ENCODE data around the gene ATG4B. TPM values are rescaled to one million over a fixed set of nuclear protein-coding genes. Genes with fewer than 3 reads are reported as not detected.

Gene ATG4B
- total RNA-seq, 4 donors from 2014 or later: 58.5 to 129 (median 86.2) TPM

DNA sequence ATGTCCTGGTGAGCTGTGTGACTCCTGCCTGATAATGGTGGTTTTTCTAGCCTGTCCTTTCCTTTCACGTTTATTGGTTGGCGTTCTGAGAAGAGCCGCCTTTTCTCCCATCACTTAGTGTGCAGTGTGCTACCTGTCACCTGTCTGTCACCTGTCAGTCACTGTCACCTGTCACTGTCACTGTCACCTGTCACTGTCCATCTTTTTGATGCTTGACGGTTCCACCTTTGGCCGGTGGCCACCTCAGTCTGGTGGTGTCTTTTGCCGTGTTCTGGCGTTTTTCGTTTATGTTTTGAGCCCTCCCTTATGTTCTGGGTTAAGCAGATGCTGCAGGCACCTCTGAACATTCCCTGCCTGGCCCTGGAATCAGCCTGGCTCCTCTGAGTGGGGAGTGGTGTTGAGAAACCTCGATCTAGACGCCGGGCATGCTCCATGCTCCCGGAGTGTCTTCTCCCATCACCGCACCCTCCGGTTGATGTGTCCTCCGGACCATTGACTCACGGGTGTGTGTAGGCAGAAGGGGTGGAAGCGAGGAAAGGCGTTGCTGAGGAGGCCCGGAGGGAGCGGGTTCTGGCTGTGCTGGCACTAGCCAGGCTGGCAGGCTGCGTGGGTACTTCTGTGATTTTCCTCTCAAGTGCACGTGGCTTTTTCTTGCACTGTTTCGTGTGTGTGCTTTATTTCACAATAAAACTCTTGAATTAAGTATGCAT is 28.4 kb downstream of the ATG4B start:
- WGBS, 2 donors: 90 to 91% methylated on average over 23 of the region's 23 CpGs
- intact Hi-C loops (cut with DNase I): no loop called here
- no peaks in the 10 kb centered on the region for H3K27me3 ChIP-seq
- no peak overlapping the region for H3K27ac ChIP-seq
- peaks cover 32 to 45% of the 10 kb centered on the region in 2 donors for H3K36me3 ChIP-seq
- TF ChIP-seq, protein P1, sequence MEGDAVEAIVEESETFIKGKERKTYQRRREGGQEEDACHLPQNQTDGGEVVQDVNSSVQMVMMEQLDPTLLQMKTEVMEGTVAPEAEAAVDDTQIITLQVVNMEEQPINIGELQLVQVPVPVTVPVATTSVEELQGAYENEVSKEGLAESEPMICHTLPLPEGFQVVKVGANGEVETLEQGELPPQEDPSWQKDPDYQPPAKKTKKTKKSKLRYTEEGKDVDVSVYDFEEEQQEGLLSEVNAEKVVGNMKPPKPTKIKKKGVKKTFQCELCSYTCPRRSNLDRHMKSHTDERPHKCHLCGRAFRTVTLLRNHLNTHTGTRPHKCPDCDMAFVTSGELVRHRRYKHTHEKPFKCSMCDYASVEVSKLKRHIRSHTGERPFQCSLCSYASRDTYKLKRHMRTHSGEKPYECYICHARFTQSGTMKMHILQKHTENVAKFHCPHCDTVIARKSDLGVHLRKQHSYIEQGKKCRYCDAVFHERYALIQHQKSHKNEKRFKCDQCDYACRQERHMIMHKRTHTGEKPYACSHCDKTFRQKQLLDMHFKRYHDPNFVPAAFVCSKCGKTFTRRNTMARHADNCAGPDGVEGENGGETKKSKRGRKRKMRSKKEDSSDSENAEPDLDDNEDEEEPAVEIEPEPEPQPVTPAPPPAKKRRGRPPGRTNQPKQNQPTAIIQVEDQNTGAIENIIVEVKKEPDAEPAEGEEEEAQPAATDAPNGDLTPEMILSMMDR (IDR thresholded peaks at IDR 0.05): no peak
- TF ChIP-seq POLR2A (IDR thresholded peaks at IDR 0.05): no peak
- no peaks in the 10 kb centered on the region for H3K9me3 ChIP-seq
- no peaks in the 10 kb centered on the region for H3K4me1 ChIP-seq
- no peak for DNase-seq
- no peak overlapping the region for H3K4me3 ChIP-seq (replicated peaks in 1 of 3)

DNA sequence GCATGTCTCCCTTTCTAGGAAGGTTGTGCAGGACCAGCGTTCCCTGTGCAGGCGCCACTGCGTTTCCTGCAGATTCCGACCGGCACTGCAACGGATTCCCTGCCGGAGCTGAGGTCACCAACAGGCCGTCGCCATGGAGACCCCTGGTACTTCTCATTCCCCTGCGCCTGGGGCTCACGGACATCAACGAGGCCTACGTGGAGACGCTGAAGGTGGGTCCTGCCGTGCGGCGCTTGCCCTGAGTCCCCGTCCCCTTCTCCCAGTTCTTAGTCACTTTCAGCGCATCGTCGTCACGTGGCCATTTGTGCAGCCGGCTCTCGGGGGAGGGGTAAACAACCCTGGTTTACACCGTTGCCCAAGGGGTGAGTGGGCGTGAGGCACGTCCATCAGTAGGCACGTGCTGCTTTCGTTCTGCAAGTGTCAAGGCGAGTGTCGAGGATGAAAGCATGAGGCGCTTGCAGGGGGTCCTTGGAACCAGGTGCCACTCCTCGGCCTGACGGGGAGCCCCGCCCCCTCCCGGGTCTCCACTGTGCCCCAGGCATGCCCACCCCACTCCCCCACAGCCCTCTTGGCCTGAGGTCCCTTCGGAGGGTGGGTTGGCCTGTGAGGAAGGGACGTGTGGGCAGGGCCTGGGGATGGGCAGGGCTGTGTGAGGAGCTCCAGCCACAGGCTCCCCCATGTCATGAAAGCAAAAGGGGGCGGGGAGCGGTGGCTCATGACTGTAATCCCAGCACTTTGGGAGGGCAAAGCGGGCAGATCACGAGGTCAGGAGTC is 29.3 kb downstream of the ATG4B start:
- no peak overlapping the region for H3K27ac ChIP-seq
- intact Hi-C loops (cut with DNase I): no loop called here
- DNase-seq: no peak
- H3K27me3 ChIP-seq: no peaks in the 10 kb centered on the region
- WGBS, 2 donors: 75 to 79% methylated on average over 21 to 42 of the region's 42 CpGs
- peaks cover 35 to 45% of the 10 kb centered on the region in 2 donors for H3K36me3 ChIP-seq
- H3K4me3 ChIP-seq (replicated peaks in 1 of 3): no peak overlapping the region
- TF ChIP-seq, protein P1 (IDR thresholded peaks at IDR 0.05): no peak
- TF ChIP-seq POLR2A (IDR thresholded peaks at IDR 0.05): no peak
- no peaks in the 10 kb centered on the region for H3K4me1 ChIP-seq
- H3K9me3 ChIP-seq: no peaks in the 10 kb centered on the region

DNA sequence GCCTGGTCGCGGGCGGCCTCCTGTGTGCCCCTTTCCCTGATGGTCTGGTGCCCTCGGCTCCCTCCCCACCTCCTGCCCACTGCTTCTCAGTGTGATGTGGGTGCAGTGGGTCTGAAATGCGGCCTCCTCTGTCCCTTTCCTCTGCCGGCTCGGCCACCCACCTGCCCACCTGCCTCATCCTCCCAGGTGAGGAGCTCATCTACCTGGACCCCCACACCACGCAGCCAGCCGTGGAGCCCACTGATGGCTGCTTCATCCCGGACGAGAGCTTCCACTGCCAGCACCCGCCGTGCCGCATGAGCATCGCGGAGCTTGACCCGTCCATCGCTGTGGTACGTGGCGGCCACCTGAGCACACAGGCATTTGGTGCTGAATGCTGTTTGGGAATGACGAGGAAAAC is 30.9 kb downstream of the ATG4B start:
- 94 to 99% methylated on average over 21 of the region's 21 CpGs for WGBS, 2 donors
- intact Hi-C loops (cut with DNase I): no loop called here
- H3K36me3 ChIP-seq: peaks cover 41 to 54% of the 10 kb centered on the region in 2 donors

DNA sequence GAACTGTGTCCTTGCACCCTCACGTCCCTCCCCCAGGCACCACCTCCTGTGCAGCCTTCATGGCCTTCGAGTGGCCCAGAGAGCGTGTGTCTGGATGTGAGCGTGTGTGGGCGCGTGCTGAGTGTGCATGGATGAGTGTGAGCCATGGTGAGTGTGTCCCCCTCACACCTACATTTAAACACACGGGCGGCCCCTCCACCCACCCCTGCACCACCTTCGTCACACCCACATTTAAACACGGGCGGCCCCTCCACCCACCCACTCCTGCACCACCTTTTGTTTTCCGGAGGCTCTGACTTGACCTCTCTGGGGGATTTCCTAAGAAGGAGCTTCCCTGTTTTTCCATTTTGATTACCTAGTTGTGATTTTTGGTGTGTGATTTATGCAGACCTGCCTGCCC is 31.3 kb downstream of the ATG4B start:
- intact Hi-C loops (cut with DNase I): no loop called here
- H3K9me3 ChIP-seq: no peaks in the 10 kb centered on the region
- WGBS, 2 donors: 93 to 95% methylated on average over 12 of the region's 12 CpGs
- no peaks in the 10 kb centered on the region for H3K27me3 ChIP-seq
- H3K27ac ChIP-seq: no peak overlapping the region
- TF ChIP-seq, protein P1 (IDR thresholded peaks at IDR 0.05): no peak
- no peak for TF ChIP-seq POLR2A (IDR thresholded peaks at IDR 0.05)
- no peak for DNase-seq
- no peaks in the 10 kb centered on the region for H3K4me1 ChIP-seq
- H3K36me3 ChIP-seq: peaks cover 41 to 54% of the 10 kb centered on the region in 2 donors
- no peak overlapping the region for H3K4me3 ChIP-seq (replicated peaks in 1 of 3)

More for the DNA sequence above, 30.9 kb downstream of the ATG4B start:
- H3K4me3 ChIP-seq (replicated peaks in 1 of 3): no peak overlapping the region
- no peaks in the 10 kb centered on the region for H3K27me3 ChIP-seq
- no peak for DNase-seq
- H3K27ac ChIP-seq: no peak overlapping the region
- TF ChIP-seq POLR2A (IDR thresholded peaks at IDR 0.05): no peak
- TF ChIP-seq, protein P1 (IDR thresholded peaks at IDR 0.05): no peak
- H3K4me1 ChIP-seq: no peaks in the 10 kb centered on the region
- H3K9me3 ChIP-seq: no peaks in the 10 kb centered on the region

All from thyroid gland (tissue), 4 donors.